ENCODE data around the gene IGF2.

Gene IGF2

DNA sequence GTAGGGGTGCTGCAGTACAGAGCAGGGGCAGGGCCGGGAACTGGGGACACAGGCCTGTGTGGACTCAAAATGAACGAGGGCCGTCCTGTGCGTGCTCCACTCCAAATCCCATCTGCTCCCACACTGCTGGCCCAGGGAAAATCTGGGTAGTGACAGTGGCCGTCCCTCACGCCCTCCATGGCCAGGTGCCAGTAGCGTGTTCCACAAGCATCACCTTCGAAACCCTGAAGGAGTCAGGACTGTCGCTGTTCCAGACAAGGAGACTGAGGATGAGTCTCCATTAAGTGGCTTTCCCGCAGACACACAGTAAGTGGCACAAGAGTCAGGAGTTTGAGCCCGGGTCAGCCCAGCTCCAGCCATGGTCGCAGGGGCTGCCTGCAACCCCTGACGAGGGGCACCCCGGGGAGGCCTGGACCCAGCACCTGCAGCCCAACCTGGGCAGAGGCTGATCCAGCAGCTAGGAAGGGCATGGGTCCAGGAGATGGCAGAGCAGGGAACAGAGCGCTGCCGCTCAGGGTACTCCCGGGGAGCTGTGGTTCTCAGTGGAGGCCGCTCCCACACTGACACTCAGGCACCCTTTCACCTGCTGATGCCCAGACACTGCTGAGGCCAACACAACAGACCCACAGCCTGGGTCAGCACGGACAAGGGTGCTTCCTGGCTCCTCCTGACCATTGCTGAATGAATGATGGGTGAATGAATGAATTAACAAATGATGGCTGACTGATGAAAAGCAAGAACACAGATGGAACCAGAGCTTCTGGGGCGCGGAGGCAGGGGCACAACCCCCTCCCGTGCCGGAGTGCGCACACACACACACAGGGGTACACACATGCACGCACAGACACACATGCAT lies 35.3 kb downstream of the IGF2 start:
- no peaks in the 10 kb centered on the region for H3K9me2 ChIP-seq (ENCODE audit: low read depth, low read length)
- no peak for TF ChIP-seq EZH2 (IDR thresholded peaks at IDR 0.05; ENCODE audit: borderline replicate concordance, low read length)
- TF ChIP-seq, protein P1, sequence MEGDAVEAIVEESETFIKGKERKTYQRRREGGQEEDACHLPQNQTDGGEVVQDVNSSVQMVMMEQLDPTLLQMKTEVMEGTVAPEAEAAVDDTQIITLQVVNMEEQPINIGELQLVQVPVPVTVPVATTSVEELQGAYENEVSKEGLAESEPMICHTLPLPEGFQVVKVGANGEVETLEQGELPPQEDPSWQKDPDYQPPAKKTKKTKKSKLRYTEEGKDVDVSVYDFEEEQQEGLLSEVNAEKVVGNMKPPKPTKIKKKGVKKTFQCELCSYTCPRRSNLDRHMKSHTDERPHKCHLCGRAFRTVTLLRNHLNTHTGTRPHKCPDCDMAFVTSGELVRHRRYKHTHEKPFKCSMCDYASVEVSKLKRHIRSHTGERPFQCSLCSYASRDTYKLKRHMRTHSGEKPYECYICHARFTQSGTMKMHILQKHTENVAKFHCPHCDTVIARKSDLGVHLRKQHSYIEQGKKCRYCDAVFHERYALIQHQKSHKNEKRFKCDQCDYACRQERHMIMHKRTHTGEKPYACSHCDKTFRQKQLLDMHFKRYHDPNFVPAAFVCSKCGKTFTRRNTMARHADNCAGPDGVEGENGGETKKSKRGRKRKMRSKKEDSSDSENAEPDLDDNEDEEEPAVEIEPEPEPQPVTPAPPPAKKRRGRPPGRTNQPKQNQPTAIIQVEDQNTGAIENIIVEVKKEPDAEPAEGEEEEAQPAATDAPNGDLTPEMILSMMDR (IDR thresholded peaks at IDR 0.05; ENCODE audit: low read length): no peak
- no peaks in the 10 kb centered on the region for H3K79me2 ChIP-seq (ENCODE audit: insufficient read depth, low read length)
- no peak overlapping the region for H3K9ac ChIP-seq (ENCODE audit: low read length)
- H3K4me3 ChIP-seq (ENCODE audit: low read depth, low read length, poor library complexity, severe bottlenecking): no peak overlapping the region
- H3K4me1 ChIP-seq (ENCODE audit: insufficient read depth, low read length, severe bottlenecking): no peaks in the 10 kb centered on the region
- H3K9me3 ChIP-seq (ENCODE audit: low read length): no peaks in the 10 kb centered on the region
- no peak overlapping the region for H3K4me2 ChIP-seq (ENCODE audit: low read length)
- H3K27ac ChIP-seq (ENCODE audit: low read depth, low read length, poor library complexity, severe bottlenecking): no peak overlapping the region
- H3K27me3 ChIP-seq (ENCODE audit: insufficient read depth, low read length): no peaks in the 10 kb centered on the region
- H2AFZ ChIP-seq (ENCODE audit: low read length): no peak overlapping the region
- H4K20me1 ChIP-seq (ENCODE audit: insufficient read depth, low read length): no peaks in the 10 kb centered on the region
- H3K36me3 ChIP-seq (ENCODE audit: insufficient read depth, low read length): no peaks in the 10 kb centered on the region
- no peaks in the 10 kb centered on the region for H3F3A ChIP-seq (ENCODE audit: insufficient read depth, low read length)

DNA sequence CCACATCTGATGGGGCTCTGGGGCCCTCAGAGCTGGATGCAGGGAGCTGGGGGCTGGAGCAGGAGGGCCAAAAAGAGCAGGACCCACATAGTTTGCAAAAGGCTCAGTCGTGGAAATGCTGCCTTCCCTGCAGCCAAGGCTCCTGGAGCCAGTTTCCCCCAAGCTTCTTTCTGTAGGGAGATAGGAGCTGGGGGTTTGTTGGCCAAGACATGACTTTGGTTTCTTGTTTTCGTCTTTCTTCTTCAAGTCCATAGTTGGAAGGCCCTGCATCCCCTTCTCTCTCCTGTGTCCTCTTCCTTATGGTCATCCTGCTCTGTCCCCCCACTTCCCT lies 36.3 kb downstream of the IGF2 start:
- Histone ChIP-seq H4K20me1 (ENCODE audit: insufficient read depth, low read length) (no peaks in the 10 kb centered on the region), H3K9me3 (ENCODE audit: low read length) (no peaks in the 10 kb centered on the region), H3K27me3 (ENCODE audit: insufficient read depth, low read length) (no peaks in the 10 kb centered on the region), H3K4me1 (ENCODE audit: insufficient read depth, low read length, severe bottlenecking) (no peaks in the 10 kb centered on the region), H3K36me3 (ENCODE audit: insufficient read depth, low read length) (no peaks in the 10 kb centered on the region), H3K9me2 (ENCODE audit: low read depth, low read length) (no peaks in the 10 kb centered on the region), H3K4me3 (ENCODE audit: low read depth, low read length, poor library complexity, severe bottlenecking) (no peak overlapping the region), H2AFZ (ENCODE audit: low read length) (no peak overlapping the region), H3K9ac (ENCODE audit: low read length) (no peak overlapping the region), H3K79me2 (ENCODE audit: insufficient read depth, low read length) (no peaks in the 10 kb centered on the region), H3F3A (ENCODE audit: insufficient read depth, low read length) (no peaks in the 10 kb centered on the region), H3K27ac (ENCODE audit: low read depth, low read length, poor library complexity, severe bottlenecking) (no peak overlapping the region), H3K4me2 (ENCODE audit: low read length) (no peak overlapping the region)
- TF ChIP-seq EZH2 (IDR thresholded peaks at IDR 0.05; ENCODE audit: borderline replicate concordance, low read length): no peak
- TF ChIP-seq, protein P1 (IDR thresholded peaks at IDR 0.05; ENCODE audit: low read length): no peak

DNA sequence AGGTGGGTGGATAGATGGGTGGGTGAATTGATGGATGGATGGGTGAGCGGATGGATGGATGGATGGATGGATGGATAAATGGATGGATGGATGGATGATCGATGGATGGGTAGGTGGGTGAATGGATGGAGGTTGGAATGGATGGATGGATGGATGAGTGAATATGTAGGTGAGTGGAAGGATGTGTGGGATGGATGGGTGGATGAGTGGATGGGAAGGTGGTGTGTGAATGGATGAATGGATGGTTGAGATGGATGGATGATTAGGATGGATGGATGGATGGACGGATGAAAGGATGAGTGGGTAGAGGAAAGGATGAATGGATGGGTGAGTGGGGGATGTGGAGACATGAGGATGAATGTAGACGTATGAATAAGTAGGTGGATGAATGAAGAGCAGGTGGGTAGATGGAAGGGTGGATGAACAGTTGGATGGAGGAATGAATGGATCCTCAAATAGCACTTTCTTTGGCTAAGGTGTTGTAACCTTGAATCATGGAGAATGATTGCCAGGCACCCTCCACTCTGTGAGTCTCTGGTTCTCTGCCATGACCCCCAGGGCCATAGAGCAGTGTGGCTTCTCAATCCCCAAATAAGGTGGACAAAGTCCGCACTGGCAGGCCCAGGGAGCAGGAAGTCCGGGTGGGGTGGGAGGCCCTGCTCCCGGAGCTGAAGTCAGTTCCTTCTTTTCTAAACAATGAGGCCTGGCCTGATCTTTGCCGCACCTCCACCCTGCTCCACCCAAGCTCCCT lies 36.9 kb downstream of the IGF2 start:
- no peaks in the 10 kb centered on the region for H3K9me3 ChIP-seq (ENCODE audit: low read length)
- no peak overlapping the region for H3K4me3 ChIP-seq (ENCODE audit: low read depth, low read length, poor library complexity, severe bottlenecking)
- no peaks in the 10 kb centered on the region for H3K9me2 ChIP-seq (ENCODE audit: low read depth, low read length)
- no peak overlapping the region for H3K27ac ChIP-seq (ENCODE audit: low read depth, low read length, poor library complexity, severe bottlenecking)
- no peak overlapping the region for H2AFZ ChIP-seq (ENCODE audit: low read length)
- no peaks in the 10 kb centered on the region for H4K20me1 ChIP-seq (ENCODE audit: insufficient read depth, low read length)
- no peak overlapping the region for H3K4me2 ChIP-seq (ENCODE audit: low read length)
- TF ChIP-seq, protein P1 (IDR thresholded peaks at IDR 0.05; ENCODE audit: low read length): no peak
- no peak for TF ChIP-seq EZH2 (IDR thresholded peaks at IDR 0.05; ENCODE audit: borderline replicate concordance, low read length)
- H3K79me2 ChIP-seq (ENCODE audit: insufficient read depth, low read length): no peaks in the 10 kb centered on the region
- no peaks in the 10 kb centered on the region for H3K27me3 ChIP-seq (ENCODE audit: insufficient read depth, low read length)
- no peaks in the 10 kb centered on the region for H3F3A ChIP-seq (ENCODE audit: insufficient read depth, low read length)
- no peaks in the 10 kb centered on the region for H3K36me3 ChIP-seq (ENCODE audit: insufficient read depth, low read length)
- no peak overlapping the region for H3K9ac ChIP-seq (ENCODE audit: low read length)
- H3K4me1 ChIP-seq (ENCODE audit: insufficient read depth, low read length, severe bottlenecking): no peaks in the 10 kb centered on the region

All from OCI-LY1 (cell line).